ENCODE data around the gene GHDC.
"Not testable (repeated sequence)": the region's sequence is repeated elsewhere in the genome, so short reads cannot be mapped to it uniquely, and the experiment has no call there.

The GHDC gene

DNA sequence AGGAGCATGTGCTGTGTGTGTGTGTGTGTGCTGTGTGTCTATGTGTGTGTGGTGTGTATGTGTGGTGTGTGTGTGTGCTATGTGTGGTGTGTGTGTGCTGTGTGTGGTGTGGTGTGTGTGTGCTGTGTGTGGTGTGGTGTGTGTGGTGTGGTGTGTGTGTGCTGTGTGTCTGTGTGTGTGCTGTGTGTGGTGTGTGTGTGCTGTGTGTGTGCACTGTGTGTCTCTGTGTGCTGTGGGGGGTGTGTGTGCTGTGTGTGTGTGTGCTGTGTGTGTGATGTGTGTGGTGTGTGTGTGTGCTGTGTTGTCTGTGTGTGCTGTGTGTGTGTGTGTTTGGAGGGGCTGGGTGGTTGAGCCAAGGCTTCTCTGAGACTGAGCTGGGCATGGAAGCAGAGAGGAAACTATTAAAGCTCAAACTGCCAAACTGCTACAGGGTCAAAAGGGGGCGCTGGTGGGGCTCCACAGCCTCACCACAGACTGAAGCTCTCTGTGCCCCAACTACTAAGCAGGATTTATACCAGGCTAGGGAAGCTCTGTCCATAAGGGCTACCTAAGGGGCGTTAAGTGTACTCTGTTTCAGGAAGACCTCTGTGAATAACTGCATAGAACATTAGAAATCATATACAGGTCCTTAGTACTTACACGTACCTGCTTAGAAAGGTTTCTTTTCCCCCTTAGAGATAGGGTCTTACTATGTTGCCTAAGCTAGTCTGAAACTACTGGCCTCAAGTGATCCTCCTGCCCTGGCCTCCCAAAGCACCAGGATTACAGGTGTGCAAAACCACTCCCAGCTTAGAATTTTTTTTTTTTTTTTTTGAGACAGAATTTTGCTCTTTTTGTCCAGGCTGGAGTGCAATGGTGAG, 27.8 kb upstream of the GHDC start:
- DNase-seq (ENCODE audit: insufficient read length, low spot score) (peak; percentile 61), FAIRE-seq (no peak)
- no peak for TF ChIP-seq POLR2A (IDR thresholded peaks at IDR 0.05; ENCODE audit: low read depth, low read length)

DNA sequence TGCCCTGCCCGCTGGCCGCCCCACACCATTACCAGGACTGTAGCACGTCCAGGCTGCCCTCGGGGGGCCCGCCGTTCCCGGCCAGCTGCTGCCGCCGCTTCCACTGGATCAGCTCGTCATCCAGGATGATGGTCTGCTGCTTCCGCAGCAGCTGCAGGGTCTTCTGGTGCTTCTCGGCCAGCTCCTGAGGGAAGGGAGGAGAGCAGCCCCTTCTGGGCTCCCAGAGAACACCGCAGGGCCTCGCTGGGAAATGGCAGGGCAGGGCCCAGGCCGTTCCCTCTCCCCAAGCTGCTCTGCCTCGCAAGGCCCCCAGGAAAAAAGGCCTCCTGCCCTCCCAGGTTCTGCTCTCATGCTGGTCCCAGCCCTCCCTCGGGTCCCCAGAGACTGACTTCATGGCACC, 25.0 kb upstream of the GHDC start:
- DNase-seq (ENCODE audit: insufficient read length, low spot score); FAIRE-seq: not testable (repeated sequence)

DNA sequence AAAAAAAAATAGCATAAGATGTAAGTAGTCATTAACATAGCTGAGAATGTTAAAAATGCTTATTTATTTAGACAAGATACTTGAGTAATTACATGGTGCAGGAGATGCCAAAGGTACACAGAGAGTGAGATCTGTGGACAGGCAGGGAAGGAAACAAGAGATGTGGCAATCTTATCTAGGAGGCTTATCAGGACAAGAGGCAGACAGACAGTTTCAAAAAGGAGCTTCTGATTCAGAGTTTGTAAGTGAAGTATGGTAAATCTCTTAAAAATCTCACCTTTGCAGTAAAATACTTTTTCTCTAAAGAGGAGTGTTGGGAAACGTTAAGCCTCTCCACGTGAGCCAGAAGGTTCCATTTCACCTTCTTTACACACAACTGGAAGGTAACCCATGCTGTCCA, 19.9 kb upstream of the GHDC start:
- no peak for FAIRE-seq
- DNase-seq (ENCODE audit: insufficient read length, low spot score): no peak
- no peak for TF ChIP-seq POLR2A (IDR thresholded peaks at IDR 0.05; ENCODE audit: low read depth, low read length)

DNA sequence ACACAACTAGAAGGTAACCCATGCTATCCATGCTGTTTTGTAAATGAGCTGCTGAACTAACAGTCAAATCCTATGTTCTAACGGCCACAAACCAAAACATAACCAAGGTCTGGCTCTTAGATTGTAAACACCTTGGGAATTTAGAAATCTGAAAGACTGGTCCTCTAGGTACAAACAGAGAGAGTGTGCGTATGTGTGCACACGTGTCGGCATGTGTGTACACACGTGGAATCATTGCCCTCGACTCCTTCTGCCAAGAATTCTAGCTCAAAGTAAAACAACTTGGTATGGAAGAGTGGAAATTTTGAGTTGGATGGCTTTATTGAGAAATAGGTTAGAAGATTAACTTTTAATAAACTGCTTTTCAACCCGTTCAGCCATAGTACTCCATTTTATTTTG, 18.1 kb upstream of the GHDC start:
- no peak for DNase-seq (ENCODE audit: insufficient read length, low spot score)
- TF ChIP-seq POLR2A (IDR thresholded peaks at IDR 0.05; ENCODE audit: low read depth, low read length): no peak
- no peak for FAIRE-seq

DNA sequence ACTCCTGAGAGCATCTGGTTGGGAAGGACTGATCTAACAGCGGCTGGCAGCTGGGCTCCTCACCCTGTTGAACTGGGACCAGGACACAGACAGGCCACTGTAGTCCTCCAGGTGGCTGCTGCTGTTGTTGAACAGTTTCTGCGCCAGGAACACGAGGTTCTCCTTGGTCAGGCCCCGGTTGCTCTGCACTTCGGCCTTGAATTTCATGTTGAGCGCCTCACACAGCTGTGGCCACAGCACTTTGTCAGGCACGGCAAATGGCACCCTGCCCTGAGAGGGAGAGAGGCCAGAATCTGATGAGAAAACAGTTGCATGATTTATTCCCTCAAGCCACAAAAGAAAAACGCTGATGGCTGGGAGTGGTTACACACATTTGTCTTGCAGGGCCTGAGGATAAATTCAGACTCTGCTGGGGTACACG, 17.6 kb upstream of the GHDC start:
- DNase-seq (ENCODE audit: insufficient read length, low spot score); FAIRE-seq: not testable (repeated sequence)

DNA sequence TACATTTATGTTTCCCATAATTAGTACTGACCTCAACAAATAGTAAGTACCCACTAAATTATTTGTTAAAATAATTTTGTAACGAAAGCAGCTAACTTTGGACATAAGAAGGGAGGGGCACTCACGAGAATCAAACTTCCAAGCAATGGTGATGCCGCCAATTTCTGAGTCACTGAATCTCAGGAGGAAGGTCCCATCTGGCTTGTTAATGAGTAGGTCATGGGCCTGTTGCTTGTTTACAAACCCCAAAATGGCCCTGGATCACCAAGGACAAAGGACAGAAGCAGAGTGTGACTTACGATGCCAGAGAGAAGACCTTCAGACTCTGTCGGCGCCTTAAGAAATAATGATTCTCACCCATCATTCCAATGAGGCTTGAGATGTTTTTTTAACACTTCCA, 15.8 kb upstream of the GHDC start:
- FAIRE-seq (no peak), DNase-seq (ENCODE audit: insufficient read length, low spot score) (no peak)
- TF ChIP-seq POLR2A (IDR thresholded peaks at IDR 0.05; ENCODE audit: low read depth, low read length): no peak

DNA sequence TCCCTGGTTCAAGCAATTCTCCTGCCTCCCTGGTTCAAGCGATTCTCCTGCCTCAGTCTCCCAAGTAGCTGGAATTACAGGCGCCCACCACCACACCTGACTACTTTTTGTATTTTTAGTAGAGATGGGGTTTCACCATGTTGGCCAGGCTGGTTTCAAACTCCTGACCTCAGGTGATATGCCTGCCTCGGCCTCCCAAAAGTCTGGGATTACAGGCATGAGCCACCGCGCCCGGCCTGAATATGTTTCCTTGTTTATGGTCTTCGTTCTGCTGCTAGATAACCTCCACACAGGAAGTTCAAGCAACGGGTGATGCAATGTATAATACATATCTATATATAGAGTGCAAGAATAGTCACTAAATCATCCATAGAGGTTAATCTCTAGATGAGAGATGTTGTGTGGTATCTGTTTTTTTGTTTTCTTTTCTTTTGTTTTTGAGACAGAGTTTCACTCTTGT, 11.9 kb upstream of the GHDC start:
- FAIRE-seq; DNase-seq (ENCODE audit: insufficient read length, low spot score): not testable (repeated sequence)

DNA sequence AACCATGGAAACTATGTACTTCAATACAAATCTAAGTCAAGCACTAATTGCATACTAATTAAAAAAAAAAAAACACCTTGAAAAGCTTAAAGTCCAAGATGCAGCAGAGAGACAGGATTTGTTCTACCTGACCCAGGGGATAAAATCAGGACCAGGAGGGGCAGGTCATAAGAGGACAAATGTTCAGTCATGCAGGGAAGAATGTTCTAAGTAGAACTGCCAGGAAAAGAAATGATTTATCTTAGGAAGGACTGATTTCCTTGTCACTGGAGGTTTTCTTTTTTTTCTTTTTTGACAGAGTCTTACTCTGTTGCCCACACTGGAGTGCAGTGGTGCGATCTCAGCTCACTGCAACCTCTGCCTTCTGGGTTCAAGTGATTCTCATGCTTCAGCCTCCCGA, 9.1 kb upstream of the GHDC start:
- TF ChIP-seq POLR2A (IDR thresholded peaks at IDR 0.05; ENCODE audit: low read depth, low read length): no peak
- no peak for DNase-seq (ENCODE audit: insufficient read length, low spot score)
- FAIRE-seq: no peak

DNA sequence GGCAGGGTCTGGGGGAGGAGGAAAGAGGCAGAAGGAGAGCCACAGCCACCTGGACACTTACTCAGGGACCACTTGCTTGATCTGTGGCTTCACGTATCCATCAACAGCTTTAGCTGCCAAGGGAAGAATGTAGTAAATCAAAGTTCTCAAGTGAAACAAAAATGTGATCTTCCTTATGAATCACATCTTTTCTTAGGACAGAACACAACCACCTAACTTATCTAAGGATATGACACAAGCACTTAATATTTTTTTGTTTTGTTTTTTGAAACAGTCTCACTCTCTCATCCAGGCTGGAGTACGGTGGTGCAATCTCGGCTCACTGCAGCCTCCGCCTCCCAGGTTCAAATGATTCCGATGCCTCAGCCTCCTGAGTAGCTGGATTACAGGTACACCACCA, 8.4 kb upstream of the GHDC start:
- FAIRE-seq (no peak), DNase-seq (ENCODE audit: insufficient read length, low spot score) (no peak)
- TF ChIP-seq POLR2A (IDR thresholded peaks at IDR 0.05; ENCODE audit: low read depth, low read length): no peak

DNA sequence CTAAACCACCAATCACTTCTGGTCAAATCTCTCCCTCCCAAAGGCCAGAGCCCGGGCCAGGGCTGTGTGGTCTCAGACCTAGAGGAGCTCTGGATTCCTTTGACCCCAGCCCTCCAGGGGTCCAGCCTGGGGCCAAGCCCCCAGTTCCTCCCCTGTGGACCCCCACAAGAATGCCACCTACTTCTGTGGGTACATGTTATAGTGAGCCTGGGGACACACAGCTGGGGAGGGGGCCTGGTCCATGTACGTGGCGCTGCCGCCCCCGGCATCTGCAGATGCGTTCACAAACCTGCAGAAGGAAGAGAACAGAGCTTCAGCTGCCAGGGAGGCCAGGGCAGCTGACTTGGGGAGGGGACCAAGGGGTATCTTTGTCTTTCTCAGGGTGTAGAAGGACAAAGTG, 7.9 kb upstream of the GHDC start:
- DNase-seq (ENCODE audit: insufficient read length, low spot score): no peak
- TF ChIP-seq POLR2A (IDR thresholded peaks at IDR 0.05; ENCODE audit: low read depth, low read length): no peak
- FAIRE-seq: no peak

DNA sequence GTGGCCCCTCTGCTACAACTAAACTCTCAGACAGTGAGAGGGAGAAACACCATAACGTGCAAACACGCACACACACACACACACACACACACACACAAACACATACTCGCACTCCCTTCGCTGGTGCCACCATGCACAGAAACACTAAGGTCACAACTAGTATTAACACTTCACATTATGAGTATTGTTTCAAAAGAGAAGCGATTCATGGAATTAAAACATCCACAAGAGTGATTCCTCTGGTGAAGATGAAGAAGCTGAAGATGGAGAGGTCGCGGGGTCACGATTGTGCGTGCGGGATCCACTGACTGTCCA, 7.1 kb upstream of the GHDC start:
- TF ChIP-seq POLR2A (IDR thresholded peaks at IDR 0.05; ENCODE audit: low read depth, low read length): no peak
- no peak for FAIRE-seq
- DNase-seq (ENCODE audit: insufficient read length, low spot score): no peak

DNA sequence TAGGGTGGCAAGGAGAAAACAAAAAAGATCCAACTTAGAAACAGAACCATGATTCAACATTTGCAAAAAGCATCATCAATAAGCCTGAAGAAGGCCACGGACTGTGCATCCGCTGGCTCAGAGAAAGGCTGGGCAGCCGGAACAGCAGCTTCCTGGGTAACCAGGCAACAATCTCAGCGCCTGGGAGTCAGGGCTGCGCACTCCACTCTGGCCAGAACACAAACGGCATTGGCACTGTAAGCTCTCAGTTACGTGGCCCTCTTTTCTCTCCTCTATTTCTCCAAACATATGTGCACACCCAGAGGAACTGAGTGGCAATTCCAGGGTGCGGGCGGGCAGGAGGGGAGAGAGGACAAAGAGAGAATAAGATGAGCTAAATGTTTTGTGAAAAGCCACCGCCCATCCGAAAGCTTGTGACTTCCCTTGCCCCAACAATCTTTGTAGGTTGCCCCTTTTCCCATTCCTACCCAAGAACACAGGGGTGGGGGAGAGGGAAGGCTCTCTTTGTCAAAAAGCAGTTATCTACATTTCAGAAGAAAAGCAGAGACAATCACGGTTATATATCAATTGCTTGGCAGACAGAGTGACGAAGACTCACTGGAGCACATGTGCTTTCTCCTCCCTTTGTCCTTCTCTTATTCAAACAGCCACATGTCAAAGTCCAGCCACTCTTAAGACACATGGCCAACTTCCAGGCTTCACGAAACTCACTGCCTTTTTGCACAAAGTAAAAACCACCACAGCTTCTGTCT, 6.6 kb upstream of the GHDC start:
- TF ChIP-seq POLR2A (IDR thresholded peaks at IDR 0.05; ENCODE audit: low read depth, low read length): no peak
- no peak for DNase-seq (ENCODE audit: insufficient read length, low spot score)

DNA sequence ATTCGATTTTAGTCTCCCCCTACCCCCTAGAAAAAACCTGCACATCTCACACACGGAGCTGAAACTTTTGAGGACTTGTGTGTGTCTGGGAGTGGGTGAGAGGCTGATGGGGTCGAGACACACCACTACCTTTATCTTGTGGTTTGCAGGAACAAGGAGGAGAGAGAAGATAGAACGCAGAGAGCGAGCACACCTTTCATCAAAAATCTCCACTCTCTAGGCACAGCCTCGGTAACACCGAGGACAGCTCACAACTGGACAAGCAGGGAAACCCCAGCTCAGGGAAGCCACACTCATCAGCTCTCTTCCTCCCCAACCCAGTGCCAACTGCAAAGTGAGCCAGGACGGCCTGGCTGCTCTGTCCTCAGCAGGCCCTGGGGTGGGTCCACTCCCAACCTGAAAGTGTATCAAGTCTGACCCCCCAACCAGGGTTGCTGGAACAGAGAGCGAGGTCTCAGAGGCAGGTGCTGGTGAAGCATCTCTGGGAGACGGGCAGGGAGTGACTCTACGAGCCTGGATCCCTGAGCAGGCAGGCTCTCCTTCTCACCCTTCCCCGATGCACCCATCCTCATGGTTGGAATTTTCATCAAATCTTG, 5.2 kb upstream of the GHDC start:
- FAIRE-seq: no peak
- DNase-seq (ENCODE audit: insufficient read length, low spot score): no peak
- TF ChIP-seq POLR2A (IDR thresholded peaks at IDR 0.05; ENCODE audit: low read depth, low read length): no peak

More for the DNA sequence above, 6.6 kb upstream of the GHDC start:
- no peak for FAIRE-seq

DNA sequence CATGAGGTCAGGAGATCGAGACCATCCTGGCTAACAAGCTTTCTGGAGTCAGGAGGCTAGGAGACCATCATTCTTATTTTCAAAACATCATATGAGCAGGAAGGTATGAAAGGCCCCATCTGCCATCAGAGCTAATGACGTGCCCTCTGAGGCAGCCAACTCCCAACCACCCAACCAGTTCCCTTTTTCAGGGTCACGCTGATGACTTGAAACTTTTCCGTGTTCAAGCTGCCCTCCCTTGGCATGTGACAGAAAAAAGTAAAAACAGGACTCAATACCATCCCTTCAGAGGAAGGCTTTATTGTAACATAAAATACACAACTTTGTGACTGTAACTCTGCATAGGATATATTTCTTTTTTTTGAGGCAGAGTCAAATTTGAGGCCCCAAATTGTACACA, 4.6 kb upstream of the GHDC start:
- DNase-seq (ENCODE audit: insufficient read length, low spot score) (no peak), FAIRE-seq (no peak)
- no peak for TF ChIP-seq POLR2A (IDR thresholded peaks at IDR 0.05; ENCODE audit: low read depth, low read length)
